Smooth muscle cell of the brain vasculature (primary cell): ENCODE results near the gene PHF1.
"Not testable (repeated sequence)": the region's sequence is repeated elsewhere in the genome, so short reads cannot be mapped to it uniquely, and the experiment has no call there.

ENCODE experiments used
- DNase-seq: peaks from one replicate; pipeline ENCODE4 v3.0.0-alpha.2; 2012; ENCODE audit warnings: low read depth, low spot score

The PHF1 gene

GRCh38 chr6:33391278-33391921, 19.4 kb upstream of the PHF1 start, which contains the start of gene KIFC1:
Gene KIFC1, plus strand, starts transcription at chr6:33391823. Its CDS starts 163 bp downstream, at chr6:33391986.
- peak; percentile 99 for DNase-seq

DNA sequence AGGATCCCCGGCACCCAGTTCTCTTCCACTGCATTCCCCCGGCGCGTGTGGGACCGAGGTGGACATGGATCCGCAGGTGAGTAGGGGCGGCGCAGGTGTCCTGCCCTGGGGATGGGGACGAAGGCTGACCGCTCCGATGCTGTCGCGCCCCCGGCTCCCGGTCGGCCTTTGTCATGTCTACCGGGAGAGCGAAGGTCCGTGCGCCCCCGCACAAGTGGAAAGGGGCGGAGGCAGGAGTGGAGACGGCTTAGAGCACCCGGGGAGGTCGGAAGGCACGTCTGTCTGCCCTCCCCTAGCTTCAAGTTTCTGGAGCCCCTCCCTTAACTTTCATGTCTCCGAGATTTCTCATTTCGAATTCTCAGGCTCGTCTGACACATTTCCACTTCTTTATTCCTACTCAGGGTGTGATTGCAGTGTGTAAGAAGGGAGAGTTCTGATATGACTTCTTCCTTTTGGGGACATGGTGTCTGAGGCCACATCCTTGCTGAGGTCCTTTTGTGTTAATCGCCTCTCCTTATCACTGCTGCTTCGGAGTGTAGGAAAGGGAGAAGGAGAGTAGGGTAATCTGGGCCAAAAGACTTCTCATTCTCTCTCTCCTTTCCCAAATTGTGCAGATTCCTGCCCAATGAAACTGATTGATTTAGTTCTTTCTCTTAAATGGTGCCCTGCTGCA, 18.8 kb upstream of the PHF1 start:
- no peak for DNase-seq

DNA sequence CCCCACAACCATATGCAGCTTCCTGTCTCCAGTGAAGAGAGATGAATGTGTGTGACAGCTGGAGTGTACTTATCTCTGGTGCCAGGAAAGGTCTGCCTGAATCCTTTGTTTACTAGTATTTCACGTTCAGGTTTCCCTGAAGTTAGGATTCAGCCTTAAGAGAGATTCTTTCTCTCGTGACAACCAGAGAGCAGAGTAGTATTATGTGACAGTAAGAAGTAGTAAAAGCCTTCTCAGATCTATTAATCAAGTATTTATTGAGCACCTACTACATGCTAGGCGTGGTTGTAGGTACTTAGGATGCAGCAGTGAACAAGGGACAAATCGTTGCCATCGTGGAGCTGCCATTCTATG, 18.2 kb upstream of the PHF1 start:
- DNase-seq, result no peak

DNA sequence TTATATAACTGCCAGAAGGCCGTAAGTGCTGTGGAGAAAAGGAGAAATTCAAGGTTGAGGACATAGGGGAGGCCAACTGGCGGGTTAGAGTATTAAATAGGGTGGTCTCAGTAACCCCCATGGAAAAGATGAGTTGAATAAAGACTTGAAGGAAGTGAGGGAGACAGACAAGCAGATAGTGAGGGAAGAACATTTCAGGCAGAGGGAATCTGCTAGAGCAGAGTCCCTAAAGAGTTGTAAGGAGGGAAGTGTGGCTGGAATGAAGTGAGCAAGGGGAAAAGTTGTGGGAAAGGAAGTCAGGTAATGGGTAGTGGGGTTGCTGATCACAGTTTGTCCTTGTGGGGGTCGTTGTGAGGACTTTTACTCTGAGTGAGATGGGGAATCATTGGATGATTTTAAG, 17.8 kb upstream of the PHF1 start:
- no peak for DNase-seq

DNA sequence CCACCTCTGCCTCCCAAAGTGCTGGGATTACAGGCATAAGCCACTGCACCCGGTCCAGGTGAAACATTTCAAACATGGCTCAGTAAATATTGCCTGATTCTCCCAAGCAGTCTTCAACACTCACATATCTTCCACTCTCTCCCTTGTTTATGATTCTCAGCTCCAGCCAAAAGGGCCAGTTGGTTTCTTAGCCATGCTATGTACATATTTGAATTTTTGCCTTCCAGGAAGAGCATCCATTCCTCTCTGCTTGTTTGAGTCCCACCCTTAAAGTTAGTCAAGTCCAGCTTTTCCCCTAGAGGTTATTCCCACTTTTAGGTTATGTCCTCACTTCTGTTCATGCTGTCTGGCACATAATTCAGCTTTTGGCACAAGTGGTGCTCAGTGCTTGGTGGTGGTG, 13.3 kb upstream of the PHF1 start:
- no peak for DNase-seq

DNA sequence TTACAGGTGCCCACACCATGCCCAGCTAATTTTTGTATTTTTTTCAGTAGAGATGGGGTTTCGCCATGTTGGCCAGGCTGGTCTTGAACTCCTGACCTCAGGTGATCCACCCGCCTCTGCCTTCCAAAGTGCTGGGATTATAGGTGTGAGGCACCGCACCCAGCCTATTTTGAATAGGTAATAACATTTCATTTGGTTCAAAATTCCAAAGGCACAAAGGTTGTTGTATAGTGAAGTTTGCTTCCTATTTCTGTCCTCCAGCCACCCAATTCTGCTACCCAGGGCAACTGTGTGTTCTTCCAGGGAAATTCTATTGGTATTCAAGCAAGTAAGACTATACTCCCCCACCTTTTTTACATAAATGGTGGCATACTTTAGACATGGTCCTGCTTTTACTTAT, 12.2 kb upstream of the PHF1 start:
- DNase-seq, result not testable (repeated sequence)

- DNase-seq, result not testable (repeated sequence)
These were observed 10.9 kb upstream of the PHF1 start for GRCh38 chr6:33399881-33400280.

- DNase-seq, result no peak
These were observed 5.9 kb upstream of the PHF1 start for GRCh38 chr6:33404884-33405283.

- DNase-seq, result no peak
These were observed 5.4 kb upstream of the PHF1 start for GRCh38 chr6:33405386-33405940.

GRCh38 chr6:33406126-33406525, 4.7 kb upstream of the PHF1 start:
- DNase-seq, result no peak

- no peak for DNase-seq
These were observed 3.6 kb upstream of the PHF1 start for GRCh38 chr6:33407132-33407718.

DNA sequence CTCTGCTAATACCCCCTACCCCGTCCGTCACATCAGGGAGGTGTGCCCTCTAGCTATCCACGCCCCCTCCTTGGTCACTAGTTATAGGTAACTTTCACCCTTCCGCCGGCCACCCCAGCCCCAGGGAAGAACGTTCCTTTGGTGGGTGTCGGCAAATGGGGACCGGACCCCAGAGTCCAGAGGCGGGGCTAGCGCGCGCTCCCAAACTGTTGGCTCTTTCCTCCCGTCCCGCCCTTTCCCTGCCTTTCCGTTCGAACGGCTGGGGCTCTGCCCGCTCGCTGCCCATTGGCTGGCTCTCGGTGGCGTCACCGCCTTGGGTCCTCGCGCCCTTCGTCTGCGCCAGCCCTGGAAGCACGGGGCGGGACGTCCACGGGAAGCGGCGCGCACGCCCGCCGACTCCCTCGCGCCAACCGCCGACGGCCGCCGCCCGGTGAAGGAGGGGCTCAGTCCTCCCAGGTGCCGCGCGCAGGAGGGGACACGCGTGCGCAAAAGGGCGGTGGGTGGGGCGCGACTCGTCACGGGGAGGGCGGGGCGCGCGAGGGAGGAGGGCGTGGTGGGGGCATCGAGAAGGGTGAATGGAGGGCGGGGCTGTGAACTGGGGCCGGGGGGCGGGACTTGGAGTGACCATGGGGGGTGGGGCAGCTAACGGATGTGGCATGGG, 634 bp upstream of the PHF1 start:
- peak; percentile 95 for DNase-seq

- DNase-seq, result no peak
These were observed 805 bp downstream of the PHF1 start for GRCh38 chr6:33411632-33412005.

DNA sequence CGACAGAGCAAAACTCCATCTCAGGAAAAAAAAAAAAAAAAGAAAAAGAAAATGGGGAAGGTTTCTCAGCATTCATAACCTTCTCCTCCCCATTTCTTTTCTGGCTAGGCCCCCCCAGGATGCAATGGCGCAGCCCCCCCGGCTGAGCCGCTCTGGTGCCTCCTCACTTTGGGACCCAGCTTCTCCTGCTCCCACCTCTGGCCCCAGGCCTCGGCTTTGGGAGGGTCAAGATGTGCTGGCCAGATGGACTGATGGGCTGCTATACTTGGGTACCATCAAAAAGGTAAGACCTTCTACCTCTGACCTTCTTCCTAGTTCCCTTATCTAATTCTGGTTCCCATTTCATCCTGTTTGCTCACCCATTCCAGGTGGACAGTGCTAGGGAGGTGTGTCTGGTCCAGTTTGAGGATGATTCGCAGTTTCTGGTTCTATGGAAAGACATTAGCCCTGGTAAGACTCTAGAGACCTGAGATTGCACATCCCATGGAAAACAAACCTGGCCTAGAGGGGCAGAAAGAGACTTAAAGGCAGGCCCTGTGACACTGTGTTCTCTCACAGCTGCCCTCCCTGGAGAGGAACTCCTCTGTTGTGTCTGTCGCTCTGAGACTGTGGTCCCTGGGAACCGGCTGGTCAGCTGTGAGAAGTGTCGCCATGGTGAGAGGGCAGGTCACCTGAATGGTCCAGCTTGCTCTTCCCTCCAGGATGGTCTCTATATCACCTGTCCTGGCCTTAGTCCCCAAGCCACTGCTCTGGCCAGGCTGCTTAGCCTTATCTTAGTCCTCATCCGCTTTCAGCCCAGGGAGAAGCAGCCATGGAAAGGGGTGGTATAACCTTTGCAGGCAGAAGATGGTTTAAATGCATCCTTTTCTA, 1.6 kb downstream of the PHF1 start:
- no peak for DNase-seq

DNA sequence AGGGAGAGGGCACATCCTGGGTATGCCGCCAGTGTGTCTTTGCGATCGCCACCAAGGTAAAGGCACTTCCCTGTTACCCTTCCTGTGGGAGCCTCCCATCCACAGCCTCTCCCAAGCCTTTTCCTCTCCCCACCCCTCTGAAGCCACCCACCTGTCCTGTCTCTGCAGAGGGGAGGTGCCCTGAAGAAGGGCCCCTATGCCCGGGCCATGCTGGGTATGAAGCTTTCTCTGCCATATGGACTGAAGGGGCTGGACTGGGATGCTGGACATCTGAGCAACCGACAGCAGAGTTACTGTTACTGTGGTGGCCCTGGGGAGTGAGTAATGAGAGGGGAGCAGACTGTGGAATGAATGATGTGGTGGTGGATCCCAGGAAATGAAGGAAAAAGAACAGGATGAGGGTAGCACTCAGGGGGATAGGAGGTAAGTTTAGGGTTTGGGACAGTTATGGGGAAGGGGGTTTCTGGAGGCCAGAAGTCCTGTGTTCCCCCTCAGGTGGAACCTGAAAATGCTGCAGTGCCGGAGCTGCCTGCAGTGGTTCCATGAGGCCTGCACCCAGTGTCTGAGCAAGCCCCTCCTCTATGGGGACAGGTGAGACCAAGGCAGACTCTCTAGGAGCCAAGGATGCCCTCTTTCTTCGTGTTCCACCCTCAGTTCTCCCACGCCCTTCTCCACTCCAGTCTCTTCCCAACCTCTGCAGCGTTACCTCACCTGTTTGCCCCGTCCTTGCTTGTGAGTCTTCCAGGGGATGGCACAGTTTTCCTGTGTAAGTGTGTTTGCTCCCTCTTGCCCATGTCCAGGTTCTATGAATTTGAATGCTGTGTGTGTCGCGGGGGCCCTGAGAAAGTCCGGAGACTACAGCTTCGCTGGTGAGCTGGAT, 2.7 kb downstream of the PHF1 start:
- DNase-seq, result no peak

GRCh38 chr6:33414592-33415271, 3.9 kb downstream of the PHF1 start:
- no peak for DNase-seq

- DNase-seq, result no peak
These were observed 5.0 kb downstream of the PHF1 start for GRCh38 chr6:33415831-33416230.

- no peak for DNase-seq
These were observed 5.7 kb downstream of the PHF1 start for GRCh38 chr6:33416386-33417127.
